WI38 (cell line): ENCODE data around the gene UTS2.

Source experiments
- H3K4me3 ChIP-seq: 2 replicates; pipeline ENCODE4 v1.5.1; 2011; ENCODE audit warnings: low read depth, mild to moderate bottlenecking, control low read depth, low read length
- TF ChIP-seq, protein P1 (sequence below): IDR thresholded peaks from 2 replicates; pipeline ENCODE4 v1.5.1; 2012; ENCODE audit warnings: low read depth, mild to moderate bottlenecking, control low read depth, low read length

The UTS2 gene, protein sequence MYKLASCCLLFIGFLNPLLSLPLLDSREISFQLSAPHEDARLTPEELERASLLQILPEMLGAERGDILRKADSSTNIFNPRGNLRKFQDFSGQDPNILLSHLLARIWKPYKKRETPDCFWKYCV

DNA sequence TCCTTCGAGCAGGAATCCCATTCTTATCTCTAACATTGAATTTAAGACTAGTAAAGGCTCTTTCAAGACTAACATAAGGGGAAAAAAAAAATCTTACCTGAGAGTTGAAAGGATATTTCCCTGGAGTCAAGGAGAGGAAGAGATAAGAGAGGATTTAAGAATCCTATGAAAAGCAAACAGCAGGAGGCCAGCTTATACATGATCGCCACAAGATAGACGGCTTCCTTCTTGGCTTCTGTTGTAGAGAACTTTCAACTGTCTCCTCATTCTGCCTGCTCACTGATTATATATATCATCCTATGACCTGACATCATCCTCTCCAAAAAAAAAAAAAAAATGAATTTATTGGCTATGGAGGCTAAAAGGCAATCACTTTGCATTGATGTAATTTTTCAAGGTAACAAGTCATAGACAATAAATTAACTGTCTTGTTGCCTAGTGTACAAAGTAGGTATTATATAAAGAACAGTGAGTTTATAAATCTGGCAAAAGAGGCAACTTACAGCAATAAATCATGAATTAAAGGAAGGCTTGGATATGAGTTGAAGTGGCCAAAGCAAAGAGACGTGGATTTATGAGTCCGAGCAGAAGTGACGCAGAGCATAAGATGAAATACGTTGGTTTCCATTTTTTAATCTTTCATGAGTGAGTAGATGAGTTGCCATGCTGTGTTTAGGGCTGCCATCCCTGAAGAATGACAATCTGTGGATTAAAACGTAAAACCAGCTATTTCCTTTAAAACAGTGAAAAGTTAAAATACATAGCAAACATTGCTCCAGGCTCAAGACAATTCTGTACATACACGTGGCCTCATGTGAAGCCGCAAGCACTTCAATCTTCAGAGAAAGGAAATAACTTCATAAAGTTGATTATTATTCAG is at the start of gene UTS2:
UTS2 (minus strand) TSS at position 262 of the 880 bp plus-strand sequence; CDS start at position 200, 62 bp downstream.
- TF ChIP-seq, protein P1, sequence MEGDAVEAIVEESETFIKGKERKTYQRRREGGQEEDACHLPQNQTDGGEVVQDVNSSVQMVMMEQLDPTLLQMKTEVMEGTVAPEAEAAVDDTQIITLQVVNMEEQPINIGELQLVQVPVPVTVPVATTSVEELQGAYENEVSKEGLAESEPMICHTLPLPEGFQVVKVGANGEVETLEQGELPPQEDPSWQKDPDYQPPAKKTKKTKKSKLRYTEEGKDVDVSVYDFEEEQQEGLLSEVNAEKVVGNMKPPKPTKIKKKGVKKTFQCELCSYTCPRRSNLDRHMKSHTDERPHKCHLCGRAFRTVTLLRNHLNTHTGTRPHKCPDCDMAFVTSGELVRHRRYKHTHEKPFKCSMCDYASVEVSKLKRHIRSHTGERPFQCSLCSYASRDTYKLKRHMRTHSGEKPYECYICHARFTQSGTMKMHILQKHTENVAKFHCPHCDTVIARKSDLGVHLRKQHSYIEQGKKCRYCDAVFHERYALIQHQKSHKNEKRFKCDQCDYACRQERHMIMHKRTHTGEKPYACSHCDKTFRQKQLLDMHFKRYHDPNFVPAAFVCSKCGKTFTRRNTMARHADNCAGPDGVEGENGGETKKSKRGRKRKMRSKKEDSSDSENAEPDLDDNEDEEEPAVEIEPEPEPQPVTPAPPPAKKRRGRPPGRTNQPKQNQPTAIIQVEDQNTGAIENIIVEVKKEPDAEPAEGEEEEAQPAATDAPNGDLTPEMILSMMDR, result no peak
- no peak within 1 kb of the TSS for H3K4me3 ChIP-seq

DNA sequence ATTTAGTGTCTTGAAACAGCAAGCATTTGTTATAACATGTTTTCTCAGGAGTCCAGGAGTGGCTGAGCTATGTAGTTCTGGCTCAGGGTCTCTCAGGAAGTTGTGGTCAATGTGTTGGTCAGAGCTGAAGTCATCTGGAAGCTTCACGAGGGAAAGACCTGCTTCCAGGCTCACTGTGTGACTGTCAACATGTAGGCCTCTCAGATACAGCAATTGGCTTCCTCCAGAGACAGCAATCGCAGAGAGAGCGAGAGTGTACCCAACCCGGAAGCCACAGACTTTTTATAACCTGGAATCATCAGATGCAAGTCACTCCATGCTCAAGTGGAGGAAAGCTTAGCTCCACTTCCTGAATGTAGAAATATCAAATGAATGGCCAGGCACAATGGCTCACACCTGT is 46.9 kb upstream of the UTS2 start:
- H3K4me3 ChIP-seq, result no peak overlapping the region
- TF ChIP-seq, protein P1, result no peak

DNA sequence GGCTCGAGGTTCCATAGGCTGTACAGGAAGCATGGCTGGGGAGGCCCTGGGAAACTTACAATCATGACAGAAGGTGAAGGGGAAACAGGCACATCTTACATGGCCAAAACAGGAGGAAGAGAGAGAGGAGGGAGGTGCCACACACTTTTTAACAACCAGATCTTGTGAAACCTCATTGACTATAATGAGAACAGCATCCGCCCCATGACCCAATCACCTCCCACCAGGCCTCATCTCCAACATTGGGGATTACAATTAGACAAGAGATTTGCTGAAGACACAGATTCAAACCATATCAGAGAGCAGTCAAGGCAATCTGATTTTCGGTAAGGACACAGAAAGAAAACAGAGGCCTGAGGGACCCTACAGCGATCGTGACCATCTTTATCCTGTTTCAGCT is 46.1 kb upstream of the UTS2 start:
- TF ChIP-seq, protein P1, result no peak
- no peak overlapping the region for H3K4me3 ChIP-seq

DNA sequence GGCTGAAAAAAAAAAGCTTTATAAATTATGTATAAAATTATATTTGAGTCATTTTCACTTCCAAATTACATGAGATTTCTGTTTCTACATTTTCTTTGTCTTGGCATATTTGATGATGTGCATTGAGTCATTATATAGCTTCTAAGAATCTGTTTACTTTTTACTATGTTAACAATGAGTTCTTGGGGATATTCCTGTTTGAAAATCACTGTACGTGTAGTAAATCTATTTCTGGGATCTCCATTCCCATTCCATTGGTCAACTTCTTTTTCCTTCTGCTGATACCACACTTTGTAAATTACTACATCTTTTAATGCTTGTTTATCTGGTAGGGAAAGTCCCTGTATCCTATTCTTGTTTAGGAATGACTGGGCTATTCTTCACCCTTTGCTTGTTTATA is 44.1 kb upstream of the UTS2 start:
- H3K4me3 ChIP-seq, result no peak overlapping the region
- TF ChIP-seq, protein P1, result no peak

DNA sequence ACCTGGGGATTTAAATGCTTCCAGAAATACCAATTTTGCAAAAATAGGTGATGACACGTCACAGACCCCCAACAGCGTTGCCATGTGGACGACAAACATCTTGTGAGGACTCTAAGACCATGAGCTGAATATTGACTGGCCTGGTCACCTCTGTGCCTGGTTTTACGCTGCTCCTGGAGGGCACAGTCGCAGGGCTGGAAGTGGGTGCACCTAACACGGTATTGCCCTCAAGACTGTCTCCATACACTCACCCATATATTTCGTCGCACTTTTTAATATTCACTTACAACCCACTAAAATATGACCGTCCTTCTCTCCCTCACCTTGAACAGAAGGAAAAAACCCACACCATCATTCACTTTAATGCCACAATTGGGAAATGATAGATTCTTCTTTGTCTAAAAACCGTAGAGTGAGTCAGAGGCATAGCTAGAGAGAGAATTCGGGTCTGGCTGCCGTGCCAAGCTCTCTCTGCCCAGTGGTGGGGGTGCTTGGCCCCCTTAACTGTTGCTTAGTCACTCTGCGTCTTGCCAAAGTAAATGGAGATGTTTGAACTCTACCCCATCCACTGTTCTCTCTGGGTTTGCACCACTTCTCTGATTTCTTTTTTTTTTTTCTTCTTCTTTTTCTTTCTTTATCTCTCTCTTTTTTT is 40.8 kb upstream of the UTS2 start:
- H3K4me3 ChIP-seq, result no peak overlapping the region
- TF ChIP-seq, protein P1, result no peak

DNA sequence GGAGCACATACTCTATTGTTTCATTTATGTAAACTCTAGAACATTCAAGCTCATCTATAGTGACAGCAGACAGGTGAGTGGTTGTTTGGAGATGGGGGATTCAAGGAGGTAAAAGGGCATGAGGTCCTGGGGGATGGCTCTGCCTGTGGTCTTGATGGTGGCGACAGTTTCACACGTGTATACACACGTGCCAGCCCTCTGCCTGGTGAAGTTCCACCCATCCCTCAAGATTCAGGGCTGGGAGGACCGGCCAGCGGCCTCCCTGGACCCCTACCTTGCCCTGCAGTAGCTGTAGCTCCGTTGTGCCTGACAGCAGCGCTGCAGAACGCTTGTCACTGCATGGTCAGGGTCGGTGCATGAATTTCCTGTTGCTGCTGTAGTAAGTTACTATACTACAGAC is 38.9 kb upstream of the UTS2 start:
- H3K4me3 ChIP-seq, result no peak overlapping the region
- TF ChIP-seq, protein P1, result no peak

DNA sequence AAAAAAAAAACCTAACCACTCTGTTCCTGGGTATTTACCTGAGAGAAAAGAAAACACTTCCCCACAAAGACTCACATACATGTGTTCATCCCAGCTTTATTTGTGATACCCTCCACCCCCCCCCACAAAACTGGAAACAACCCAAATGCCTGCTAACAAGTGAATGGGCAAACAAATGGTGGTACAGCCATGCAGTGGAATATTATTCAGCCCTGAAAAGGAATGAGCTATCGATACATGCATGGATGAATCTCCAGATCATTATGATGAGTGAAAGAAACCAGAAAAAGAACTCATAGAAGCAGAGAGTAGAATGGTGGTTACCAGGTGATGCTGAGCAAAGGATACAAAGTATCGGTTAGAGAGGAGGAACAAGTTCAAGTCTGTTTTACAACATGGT is 38.0 kb upstream of the UTS2 start:
- H3K4me3 ChIP-seq, result no peak overlapping the region
- TF ChIP-seq, protein P1, result no peak
